H9 (cell line): ENCODE data around the gene MAML1. TPM values are rescaled to one million over a fixed set of nuclear protein-coding genes. Genes with fewer than 3 reads are reported as not detected.

Experiments used
- DNase-seq: peaks from one replicate; pipeline ENCODE4 v3.0.0-alpha.2; 2017
- H2AFZ ChIP-seq: one replicate; pipeline ENCODE4 v1.6.1; 2013; ENCODE audit warnings: mild to moderate bottlenecking, low read length, control low read depth, moderate library complexity
- H2AK5ac ChIP-seq: 2 replicates; pipeline ENCODE4 v1.6.1; 2013; ENCODE audit warnings: low read length, control low read depth, mixed read lengths; ENCODE audit not compliant: insufficient read length
- H2BK120ac ChIP-seq: one replicate; pipeline ENCODE4 v1.6.1; 2013; ENCODE audit warnings: low read depth, mild to moderate bottlenecking, low read length, control low read depth, inconsistent platforms; ENCODE audit not compliant: poor library complexity, severe bottlenecking
- H2BK12ac ChIP-seq: 2 replicates; pipeline ENCODE4 v1.6.1; 2013; ENCODE audit warnings: low read length, control low read depth, mixed read lengths, low read depth; ENCODE audit not compliant: insufficient read length
- H2BK15ac ChIP-seq: 2 replicates; pipeline ENCODE4 v1.6.1; 2013; ENCODE audit warnings: low read depth, low read length, control low read depth
- H2BK20ac ChIP-seq: one replicate; pipeline ENCODE4 v1.6.1; 2013; ENCODE audit warnings: low read depth, mild to moderate bottlenecking, low read length, control low read depth, inconsistent platforms; ENCODE audit not compliant: poor library complexity, severe bottlenecking
- H2BK5ac ChIP-seq: 2 replicates; pipeline ENCODE4 v1.6.1; 2013; ENCODE audit warnings: low read length, control low read depth, mixed read lengths; ENCODE audit not compliant: insufficient read length
- H3K14ac ChIP-seq: 2 replicates; pipeline ENCODE4 v1.6.1; 2013; ENCODE audit warnings: low read length, control low read depth; ENCODE audit not compliant: insufficient read depth
- H3K18ac ChIP-seq: 2 replicates; pipeline ENCODE4 v1.6.1; 2013; ENCODE audit warnings: low read depth, mild to moderate bottlenecking, mixed read lengths, low read length, control low read depth; ENCODE audit not compliant: insufficient read length
- H3K23ac ChIP-seq: 2 replicates; pipeline ENCODE4 v1.6.1; 2013; ENCODE audit warnings: low read length, control low read depth, mixed read lengths, low read depth; ENCODE audit not compliant: insufficient read length
- H3K23me2 ChIP-seq: 2 replicates; pipeline ENCODE4 v1.6.1; 2013; ENCODE audit warnings: low read depth, mild to moderate bottlenecking, mixed read lengths, low read length, control low read depth; ENCODE audit not compliant: insufficient read length, poor library complexity, severe bottlenecking
- H3K27ac ChIP-seq: 2 replicates; pipeline ENCODE4 v1.5.1; 2013; ENCODE audit warnings: low read length, control low read depth, mixed read lengths, low read depth; ENCODE audit not compliant: insufficient read length
- H3K27me3 ChIP-seq: 2 replicates; pipeline ENCODE4 v1.6.1; 2013; ENCODE audit warnings: low read length, control low read depth, inconsistent platforms; ENCODE audit not compliant: insufficient read depth
- H3K4ac ChIP-seq: 2 replicates; pipeline ENCODE4 v1.6.1; 2013; ENCODE audit warnings: low read depth, mild to moderate bottlenecking, control low read depth, inconsistent platforms, low read length, moderate library complexity
- H3K4me1 ChIP-seq: 2 replicates; pipeline ENCODE4 v1.6.1; 2013; ENCODE audit warnings: low read length, control low read depth, inconsistent platforms; ENCODE audit not compliant: insufficient read depth
- H3K4me2 ChIP-seq: 2 replicates; pipeline ENCODE4 v1.6.1; 2013; ENCODE audit warnings: low read length, control low read depth, mixed read lengths; ENCODE audit not compliant: insufficient read length, insufficient read depth
- H3K56ac ChIP-seq: 2 replicates; pipeline ENCODE4 v1.6.1; 2013; ENCODE audit warnings: low read depth, mild to moderate bottlenecking, mixed read lengths, low read length, control low read depth; ENCODE audit not compliant: insufficient read length
- H3K79me1 ChIP-seq: 2 replicates; pipeline ENCODE4 v1.6.1; 2013; ENCODE audit warnings: low read depth, mild to moderate bottlenecking, moderate library complexity, low read length, control low read depth, inconsistent platforms; ENCODE audit not compliant: insufficient read depth, poor library complexity, severe bottlenecking
- H3K79me2 ChIP-seq: 2 replicates; pipeline ENCODE4 v1.6.1; 2013; ENCODE audit warnings: low read length, control low read depth, inconsistent platforms; ENCODE audit not compliant: insufficient read depth
- H3K9ac ChIP-seq: 2 replicates; pipeline ENCODE4 v1.6.1; 2013; ENCODE audit warnings: low read length, control low read depth, mixed read lengths; ENCODE audit not compliant: insufficient read length; ENCODE audit errors: extremely low read depth
- H3K9me3 ChIP-seq: one replicate; pipeline ENCODE4 v1.6.1; 2013; ENCODE audit warnings: low read depth, low read length, inconsistent platforms; ENCODE audit not compliant: control insufficient read depth
- H3T11ph ChIP-seq: one replicate; pipeline ENCODE4 v1.6.1; 2013; ENCODE audit warnings: mild to moderate bottlenecking, low read length, control low read depth, inconsistent platforms
- H4K20me1 ChIP-seq: one replicate; pipeline ENCODE4 v1.6.1; 2013; ENCODE audit not compliant: control insufficient read depth, insufficient read length, insufficient read depth
- H4K5ac ChIP-seq: 2 replicates; pipeline ENCODE4 v1.6.1; 2013; ENCODE audit warnings: low read depth, mild to moderate bottlenecking, mixed read lengths, low read length, control low read depth; ENCODE audit not compliant: insufficient read length
- H4K8ac ChIP-seq: replicated peaks from 2 replicates; pipeline ENCODE4 v1.6.1; 2013; ENCODE audit warnings: low read length, control low read depth, mixed read lengths, low read depth; ENCODE audit not compliant: insufficient read length
- H4K91ac ChIP-seq: 2 replicates; pipeline ENCODE4 v1.6.1; 2013; ENCODE audit warnings: low read depth, mild to moderate bottlenecking, moderate library complexity, mixed read lengths, low read length, control low read depth; ENCODE audit not compliant: insufficient read length
- H3K27ac Mint-ChIP-seq, 3 experiments: 2 replicates in 2 of 3; 3 replicates in 1 of 3; pipeline ENCODE4 v1.8.0; 2020 to 2021; ENCODE audit warnings: mixed read lengths in 3 of 3, mild to moderate bottlenecking in 1 of 3, moderate library complexity in 1 of 3
- H3K27me3 Mint-ChIP-seq: 2 replicates; pipeline ENCODE4 v1.8.0; 2021; ENCODE audit warnings: low read depth, mild to moderate bottlenecking, moderate library complexity, mixed read lengths
- H3K36me3 Mint-ChIP-seq, 3 experiments: 2 replicates in 2 of 3; 3 replicates in 1 of 3; pipeline ENCODE4 v1.8.0; 2020 to 2021; ENCODE audit warnings: low read depth in 3 of 3, mixed read lengths in 3 of 3; ENCODE audit not compliant: insufficient read depth in 1 of 3
- H3K4me1 Mint-ChIP-seq, 2 experiments: 2 replicates each; pipeline ENCODE4 v1.8.0; 2020; ENCODE audit warnings: mixed read lengths in 2 of 2
- H3K4me3 Mint-ChIP-seq, 2 experiments: 2 replicates in 1 of 2; 3 replicates in 1 of 2; pipeline ENCODE4 v1.8.0; 2020 to 2021; ENCODE audit warnings: mild to moderate bottlenecking in 2 of 2, mixed read lengths in 2 of 2, moderate library complexity in 1 of 2
- H3K9me3 Mint-ChIP-seq, 2 experiments: 2 replicates in 1 of 2; 3 replicates in 1 of 2; pipeline ENCODE4 v1.8.0; 2020; ENCODE audit warnings: mild to moderate bottlenecking in 2 of 2, mixed read lengths in 2 of 2, moderate library complexity in 1 of 2
- WGBS: extraction: QIAGEN DNeasy Blood & Tissue Kit; methylation state at CpG from one replicate; pipeline ENCODE4 v1.1.7; 2013; ENCODE audit warnings: missing lambda C conversion rate, low lambda C conversion rate, mixed read lengths; ENCODE audit not compliant: insufficient read length; ENCODE audit errors: extremely low coverage; 5-methylcytosine and 5-hydroxymethylcytosine counted together
- total RNA-seq: library from RNA; stranded (reverse); gene quantifications from 2 replicates; pipeline ENCODE4 v1.2.1, GENCODE V29; 2021
- TF ChIP-seq, protein P1 (sequence below): fragments of 200-600 bp; sonication (generic); conservative IDR thresholded peaks from 3 replicates; pipeline ENCODE4 v1.8.0; 2021; ENCODE audit warnings: antibody characterized with exemption, mild to moderate bottlenecking

MAML1 gene
- total RNA-seq, 1 experiment from 2014 or later, result 50.8 TPM

- no peak overlapping the region for H3T11ph ChIP-seq
- H2AK5ac ChIP-seq, result no peak overlapping the region
- no peak overlapping the region for H3K56ac ChIP-seq
- H3K27me3 Mint-ChIP-seq, result no peaks in the 10 kb centered on the region; the same call in 1 of the 2 replicates
- H3K4ac ChIP-seq, result no peak overlapping the region
- no peak overlapping the region for H2BK15ac ChIP-seq
- no peak overlapping the region for H3K9ac ChIP-seq
- H3K27me3 ChIP-seq, result no peaks in the 10 kb centered on the region
- H3K4me2 ChIP-seq, result no peak overlapping the region
- no peak overlapping the region for H2BK120ac ChIP-seq
- no peak overlapping the region for H3K18ac ChIP-seq
- no peak overlapping the region for H2BK12ac ChIP-seq
- peaks cover 11% of the 10 kb centered on the region for H3K79me1 ChIP-seq
- no peak overlapping the region for H2BK20ac ChIP-seq
- H3K27ac ChIP-seq, result no peak overlapping the region
- no peak overlapping the region for H3K23ac ChIP-seq
- WGBS, result no CpG with 5 or more reads among the region's 3 CpGs
- no peak overlapping the region for H4K8ac ChIP-seq
- peak overlapping the region in 2 of 3 experiments; percentile 20 to 74; a peak in 4 of 7 replicates for H3K27ac Mint-ChIP-seq
- no peak overlapping the region for H4K5ac ChIP-seq
- H3K4me3 Mint-ChIP-seq, result no peak overlapping the region
- H3K9me3 ChIP-seq, result no peaks in the 10 kb centered on the region
- DNase-seq, result no peak
- no peaks in the 10 kb centered on the region for H3K9me3 Mint-ChIP-seq
- no peak overlapping the region for H2BK5ac ChIP-seq
- no peak overlapping the region for H4K91ac ChIP-seq
- TF ChIP-seq, protein P1, sequence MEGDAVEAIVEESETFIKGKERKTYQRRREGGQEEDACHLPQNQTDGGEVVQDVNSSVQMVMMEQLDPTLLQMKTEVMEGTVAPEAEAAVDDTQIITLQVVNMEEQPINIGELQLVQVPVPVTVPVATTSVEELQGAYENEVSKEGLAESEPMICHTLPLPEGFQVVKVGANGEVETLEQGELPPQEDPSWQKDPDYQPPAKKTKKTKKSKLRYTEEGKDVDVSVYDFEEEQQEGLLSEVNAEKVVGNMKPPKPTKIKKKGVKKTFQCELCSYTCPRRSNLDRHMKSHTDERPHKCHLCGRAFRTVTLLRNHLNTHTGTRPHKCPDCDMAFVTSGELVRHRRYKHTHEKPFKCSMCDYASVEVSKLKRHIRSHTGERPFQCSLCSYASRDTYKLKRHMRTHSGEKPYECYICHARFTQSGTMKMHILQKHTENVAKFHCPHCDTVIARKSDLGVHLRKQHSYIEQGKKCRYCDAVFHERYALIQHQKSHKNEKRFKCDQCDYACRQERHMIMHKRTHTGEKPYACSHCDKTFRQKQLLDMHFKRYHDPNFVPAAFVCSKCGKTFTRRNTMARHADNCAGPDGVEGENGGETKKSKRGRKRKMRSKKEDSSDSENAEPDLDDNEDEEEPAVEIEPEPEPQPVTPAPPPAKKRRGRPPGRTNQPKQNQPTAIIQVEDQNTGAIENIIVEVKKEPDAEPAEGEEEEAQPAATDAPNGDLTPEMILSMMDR, result no peak
- H3K14ac ChIP-seq, result no peak overlapping the region
- H3K23me2 ChIP-seq, result no peaks in the 10 kb centered on the region
- no peaks in the 10 kb centered on the region for H3K4me1 ChIP-seq
- H3K4me1 Mint-ChIP-seq, result peaks cover 38 to 49% of the 10 kb centered on the region in 2 experiments
- H4K20me1 ChIP-seq, result no peaks in the 10 kb centered on the region
- H3K36me3 Mint-ChIP-seq, result peaks cover 13 to 35% (median 32%) of the 10 kb centered on the region in 3 experiments
- no peak overlapping the region for H2AFZ ChIP-seq
- H3K79me2 ChIP-seq, result peaks cover 9% of the 10 kb centered on the region; the same call in 1 of the 2 replicates
Measured at GRCh38 chr5:179762781-179763176, 30.2 kb downstream of the MAML1 start.
